ENCODE measurements around the gene SUZ12.
A peak's percentile ranks its signal among the peaks of the same experiment; 100 is the strongest.

The SUZ12 gene

GRCh38 chr17:31918701-31919128 is 18.1 kb upstream of the SUZ12 start:
- no peak overlapping the region for H3K23ac ChIP-seq (ENCODE audit: low read length)
- H3K18ac ChIP-seq (ENCODE audit: low read length) = no peak overlapping the region
- H2AFZ ChIP-seq (ENCODE audit: insufficient read depth, low read length, poor library complexity) = no peak overlapping the region
- no peak overlapping the region for H3K4me2 ChIP-seq (ENCODE audit: low read length)
- H3K4ac ChIP-seq (ENCODE audit: low read depth, low read length) = no peak overlapping the region
- H3K14ac ChIP-seq (ENCODE audit: low read length) = no peak overlapping the region
- H3K4me3 ChIP-seq (ENCODE audit: low read depth, low read length) = no peak overlapping the region
- H3K79me1 ChIP-seq (ENCODE audit: low read length) = peaks cover 4% of the 10 kb centered on the region
- peaks cover 0 to 2% of the 10 kb centered on the region in 2 experiments for H3K36me3 ChIP-seq (ENCODE audit: control insufficient read depth in 1 of 2, insufficient read depth in 2 of 2, low read length in 2 of 2)
- no peak overlapping the region for H2AK5ac ChIP-seq (ENCODE audit: low read length)
- no peak overlapping the region for H2BK12ac ChIP-seq (ENCODE audit: low read length)
- no peak overlapping the region for H3K27ac ChIP-seq (ENCODE audit: low read depth, low read length)
- H4K8ac ChIP-seq (ENCODE audit: low read depth, low read length) = no peak overlapping the region
- no peaks in the 10 kb centered on the region for H3K79me2 ChIP-seq (ENCODE audit: control insufficient read depth, insufficient read depth, low read length, poor library complexity)
- H3K9ac ChIP-seq (ENCODE audit: low read length) = no peak overlapping the region
- no peak overlapping the region for H2BK120ac ChIP-seq (ENCODE audit: insufficient read depth, low read length, poor library complexity)
- H4K91ac ChIP-seq (ENCODE audit: low read depth, low read length) = no peak overlapping the region
- peaks cover 2% of the 10 kb centered on the region for H3K9me3 ChIP-seq (ENCODE audit: insufficient read depth, low read depth, low read length)
- no peak overlapping the region for H2BK5ac ChIP-seq (ENCODE audit: low read depth, low read length, poor library complexity)
- peak; percentile 89 to 96 for DNase-seq
- no peak overlapping the region for H4K12ac ChIP-seq (ENCODE audit: low read depth, low read length)
- 100% methylated on average over 1 of the region's 4 CpGs for WGBS (ENCODE audit: extremely low coverage, insufficient coverage, insufficient read length)
- H3K4me1 ChIP-seq (ENCODE audit: control insufficient read depth in 1 of 2, insufficient read depth in 2 of 2, low read length in 2 of 2) = peaks cover 1 to 3% of the 10 kb centered on the region in 2 experiments
- no peaks in the 10 kb centered on the region for H3K27me3 ChIP-seq (ENCODE audit: insufficient read depth, low read length)

- H3K36me3 ChIP-seq (ENCODE audit: control insufficient read depth in 1 of 2, insufficient read depth in 2 of 2, low read length in 2 of 2) = peaks cover 0 to 2% of the 10 kb centered on the region in 2 experiments
- 100% methylated on average over 2 of the region's 10 CpGs for WGBS (ENCODE audit: extremely low coverage, insufficient coverage, insufficient read length)
- H3K23ac ChIP-seq (ENCODE audit: low read length) = no peak overlapping the region
- no peak overlapping the region for H2BK12ac ChIP-seq (ENCODE audit: low read length)
- H3K27me3 ChIP-seq (ENCODE audit: insufficient read depth, low read length) = no peaks in the 10 kb centered on the region
- H3K4ac ChIP-seq (ENCODE audit: low read depth, low read length) = no peak overlapping the region
- H4K91ac ChIP-seq (ENCODE audit: low read depth, low read length) = no peak overlapping the region
- no peak overlapping the region for H3K18ac ChIP-seq (ENCODE audit: low read length)
- H3K79me2 ChIP-seq (ENCODE audit: control insufficient read depth, insufficient read depth, low read length, poor library complexity) = no peaks in the 10 kb centered on the region
- no peak overlapping the region for H3K9ac ChIP-seq (ENCODE audit: low read length)
- H2BK5ac ChIP-seq (ENCODE audit: low read depth, low read length, poor library complexity) = no peak overlapping the region
- DNase-seq = peak; percentile 28 to 73
- H3K9me3 ChIP-seq (ENCODE audit: insufficient read depth, low read depth, low read length) = peaks cover 2% of the 10 kb centered on the region
- H2BK120ac ChIP-seq (ENCODE audit: insufficient read depth, low read length, poor library complexity) = no peak overlapping the region
- H3K4me3 ChIP-seq (ENCODE audit: low read depth, low read length) = no peak overlapping the region
- no peak overlapping the region for H4K8ac ChIP-seq (ENCODE audit: low read depth, low read length)
- H3K14ac ChIP-seq (ENCODE audit: low read length) = no peak overlapping the region
- H2AFZ ChIP-seq (ENCODE audit: insufficient read depth, low read length, poor library complexity) = no peak overlapping the region
- H4K12ac ChIP-seq (ENCODE audit: low read depth, low read length) = no peak overlapping the region
- no peak overlapping the region for H2AK5ac ChIP-seq (ENCODE audit: low read length)
- peaks cover 4% of the 10 kb centered on the region for H3K79me1 ChIP-seq (ENCODE audit: low read length)
- no peak overlapping the region for H3K4me2 ChIP-seq (ENCODE audit: low read length)
- H3K4me1 ChIP-seq (ENCODE audit: control insufficient read depth in 1 of 2, insufficient read depth in 2 of 2, low read length in 2 of 2) = peaks cover 1 to 3% of the 10 kb centered on the region in 2 experiments
- no peak overlapping the region for H3K27ac ChIP-seq (ENCODE audit: low read depth, low read length)
Observed at GRCh38 chr17:31919802-31920525, 16.8 kb upstream of the SUZ12 start.

- no peak overlapping the region for H3K23ac ChIP-seq (ENCODE audit: low read length)
- no peak overlapping the region for H3K14ac ChIP-seq (ENCODE audit: low read length)
- no peak overlapping the region for H4K8ac ChIP-seq (ENCODE audit: low read depth, low read length)
- no peaks in the 10 kb centered on the region for H3K27me3 ChIP-seq (ENCODE audit: insufficient read depth, low read length)
- no peak overlapping the region for H3K4me2 ChIP-seq (ENCODE audit: low read length)
- DNase-seq = no peak
- H3K36me3 ChIP-seq (ENCODE audit: control insufficient read depth in 1 of 2, insufficient read depth in 2 of 2, low read length in 2 of 2) = no peaks in the 10 kb centered on the region
- no peak overlapping the region for H4K12ac ChIP-seq (ENCODE audit: low read depth, low read length)
- no peaks in the 10 kb centered on the region for H3K79me1 ChIP-seq (ENCODE audit: low read length)
- no peak overlapping the region for H3K4me3 ChIP-seq (ENCODE audit: low read depth, low read length)
- no peak overlapping the region for H2BK5ac ChIP-seq (ENCODE audit: low read depth, low read length, poor library complexity)
- H2BK120ac ChIP-seq (ENCODE audit: insufficient read depth, low read length, poor library complexity) = no peak overlapping the region
- no peaks in the 10 kb centered on the region for H3K79me2 ChIP-seq (ENCODE audit: control insufficient read depth, insufficient read depth, low read length, poor library complexity)
- H3K9me3 ChIP-seq (ENCODE audit: insufficient read depth, low read depth, low read length) = no peaks in the 10 kb centered on the region
- H4K91ac ChIP-seq (ENCODE audit: low read depth, low read length) = no peak overlapping the region
- H2BK12ac ChIP-seq (ENCODE audit: low read length) = no peak overlapping the region
- no peak overlapping the region for H3K18ac ChIP-seq (ENCODE audit: low read length)
- no peak overlapping the region for H3K9ac ChIP-seq (ENCODE audit: low read length)
- WGBS (ENCODE audit: extremely low coverage, insufficient coverage, insufficient read length) = no CpG with 5 or more reads among the region's 5 CpGs
- H3K27ac ChIP-seq (ENCODE audit: low read depth, low read length) = no peak overlapping the region
- H2AFZ ChIP-seq (ENCODE audit: insufficient read depth, low read length, poor library complexity) = no peak overlapping the region
- H2AK5ac ChIP-seq (ENCODE audit: low read length) = no peak overlapping the region
- H3K4me1 ChIP-seq (ENCODE audit: control insufficient read depth in 1 of 2, insufficient read depth in 2 of 2, low read length in 2 of 2) = no peaks in the 10 kb centered on the region
- H3K4ac ChIP-seq (ENCODE audit: low read depth, low read length) = no peak overlapping the region
Observed at GRCh38 chr17:31926100-31926729, 10.6 kb upstream of the SUZ12 start.

GRCh38 chr17:31931756-31932155 is 5.1 kb upstream of the SUZ12 start:
- H3K36me3 ChIP-seq (ENCODE audit: control insufficient read depth in 1 of 2, insufficient read depth in 2 of 2, low read length in 2 of 2) = no peaks in the 10 kb centered on the region
- H3K79me1 ChIP-seq (ENCODE audit: low read length) = peaks cover 3% of the 10 kb centered on the region
- H2AK5ac ChIP-seq (ENCODE audit: low read length) = no peak overlapping the region
- no CpG with 5 or more reads among the region's 1 CpG for WGBS (ENCODE audit: extremely low coverage, insufficient coverage, insufficient read length)
- H4K12ac ChIP-seq (ENCODE audit: low read depth, low read length) = no peak overlapping the region
- no peak overlapping the region for H3K27ac ChIP-seq (ENCODE audit: low read depth, low read length)
- H3K23ac ChIP-seq (ENCODE audit: low read length) = no peak overlapping the region
- H4K8ac ChIP-seq (ENCODE audit: low read depth, low read length) = no peak overlapping the region
- H3K4me2 ChIP-seq (ENCODE audit: low read length) = no peak overlapping the region
- H3K14ac ChIP-seq (ENCODE audit: low read length) = no peak overlapping the region
- H3K27me3 ChIP-seq (ENCODE audit: insufficient read depth, low read length) = no peaks in the 10 kb centered on the region
- H2BK12ac ChIP-seq (ENCODE audit: low read length) = no peak overlapping the region
- no peak overlapping the region for H3K18ac ChIP-seq (ENCODE audit: low read length)
- H2BK120ac ChIP-seq (ENCODE audit: insufficient read depth, low read length, poor library complexity) = no peak overlapping the region
- H3K4me3 ChIP-seq (ENCODE audit: low read depth, low read length) = no peak overlapping the region
- no peak overlapping the region for H3K4ac ChIP-seq (ENCODE audit: low read depth, low read length)
- H3K9ac ChIP-seq (ENCODE audit: low read length) = no peak overlapping the region
- no peaks in the 10 kb centered on the region for H3K4me1 ChIP-seq (ENCODE audit: control insufficient read depth in 1 of 2, insufficient read depth in 2 of 2, low read length in 2 of 2)
- no peak overlapping the region for H2AFZ ChIP-seq (ENCODE audit: insufficient read depth, low read length, poor library complexity)
- no peak overlapping the region for H2BK5ac ChIP-seq (ENCODE audit: low read depth, low read length, poor library complexity)
- no peaks in the 10 kb centered on the region for H3K79me2 ChIP-seq (ENCODE audit: control insufficient read depth, insufficient read depth, low read length, poor library complexity)
- DNase-seq = no peak
- H3K9me3 ChIP-seq (ENCODE audit: insufficient read depth, low read depth, low read length) = no peaks in the 10 kb centered on the region
- H4K91ac ChIP-seq (ENCODE audit: low read depth, low read length) = no peak overlapping the region
